Activated T-cell treated with anti-CD3 and anti-CD28 coated beads, Interleukin-2, amount 50 U/mL, for 4 hours (primary cell): ENCODE measurements around the gene GSG1. TPM values are rescaled to one million over a fixed set of nuclear protein-coding genes. Genes with fewer than 3 reads are reported as not detected.

Experiments used
- ATAC-seq, 2 donors: fragments of 200-7000 bp; cut with Tn5 transposase; one replicate each; pipeline ENCODE4 v1.10.0; 2021
- DNase-seq: peaks from one replicate; pipeline ENCODE4 v3.0.0-alpha.2; 2020
- H3K27me3 Mint-ChIP-seq: one replicate; pipeline ENCODE4 v1.8.0; 2021; ENCODE audit warnings: low read depth, mixed read lengths
- H3K36me3 Mint-ChIP-seq: one replicate; pipeline ENCODE4 v1.8.0; 2022; ENCODE audit warnings: mixed read lengths; ENCODE audit not compliant: insufficient read depth
- H3K4me1 Mint-ChIP-seq: one replicate; pipeline ENCODE4 v1.8.0; 2021; ENCODE audit warnings: low read depth, mixed read lengths
- H3K4me3 Mint-ChIP-seq: one replicate; pipeline ENCODE4 v1.8.0; 2021; ENCODE audit warnings: mild to moderate bottlenecking, moderate library complexity, mixed read lengths
- H3K9me3 Mint-ChIP-seq: one replicate; pipeline ENCODE4 v1.8.0; 2021; ENCODE audit warnings: mixed read lengths
- total RNA-seq, 3 donors: library from RNA; stranded (reverse); gene quantifications; one replicate each; pipeline ENCODE4 v1.2.1, GENCODE V29; 2021

GSG1 gene
- total RNA-seq, 3 donors from 2014 or later, result not detected

DNA sequence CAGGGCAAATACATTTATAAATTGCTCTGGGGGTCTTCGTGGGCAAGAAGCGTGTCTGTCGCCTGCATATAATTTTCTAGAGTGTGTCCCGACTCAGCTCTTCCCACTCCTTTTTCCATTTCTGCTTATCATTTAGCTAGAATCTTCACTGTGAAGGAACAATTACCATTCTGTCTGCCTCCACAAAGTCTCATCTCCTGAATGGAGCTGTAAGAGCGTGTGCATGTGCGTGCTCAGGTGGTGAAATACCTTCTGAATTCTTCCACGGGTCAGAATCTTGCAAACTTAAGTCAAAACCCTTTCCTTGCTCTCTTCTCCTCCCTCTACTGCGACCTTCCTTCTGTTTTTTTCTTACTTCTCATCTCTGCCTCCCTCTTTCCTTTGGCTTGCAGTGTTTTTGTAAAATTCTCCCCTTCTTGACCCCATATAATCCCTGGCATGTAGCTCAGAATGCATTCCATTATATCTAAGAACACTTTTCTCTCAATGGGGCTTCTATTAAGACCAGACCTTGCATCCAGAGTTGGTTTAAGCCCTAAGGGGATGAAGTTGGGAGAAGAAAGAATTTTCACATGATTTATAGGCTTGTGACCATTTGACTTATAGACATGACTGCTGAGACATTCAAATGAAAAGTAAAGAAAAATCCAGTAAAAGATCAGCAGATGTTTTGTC, 25.0 kb upstream of the GSG1 start:
- peaks cover 4% of the 10 kb centered on the region for H3K27me3 Mint-ChIP-seq
- H3K4me3 Mint-ChIP-seq, result no peak overlapping the region
- no peaks in the 10 kb centered on the region for H3K36me3 Mint-ChIP-seq
- no peaks in the 10 kb centered on the region for H3K4me1 Mint-ChIP-seq
- ATAC-seq, result no peak
- no peak for DNase-seq
- H3K9me3 Mint-ChIP-seq, result no peaks in the 10 kb centered on the region

DNA sequence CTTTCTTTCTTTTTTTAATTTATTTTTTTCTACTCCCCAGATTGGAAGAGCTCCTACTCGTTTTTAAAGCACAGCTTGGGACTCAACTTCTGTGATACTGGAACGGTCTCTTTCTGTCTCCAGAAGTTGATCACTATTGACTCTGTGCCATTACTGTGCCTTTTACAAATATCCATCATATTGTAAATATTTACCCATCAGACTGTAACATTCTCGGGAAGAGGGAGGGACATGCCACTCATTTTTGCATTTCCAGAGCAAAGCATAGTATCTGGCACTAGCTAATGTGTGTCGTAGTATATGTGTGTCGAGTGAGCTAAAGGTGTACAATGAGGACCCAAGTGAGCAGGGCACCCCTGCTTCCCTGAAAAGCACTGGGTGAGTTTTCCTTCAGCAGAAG, 24.0 kb upstream of the GSG1 start:
- no peak overlapping the region for H3K4me3 Mint-ChIP-seq
- no peaks in the 10 kb centered on the region for H3K4me1 Mint-ChIP-seq
- H3K36me3 Mint-ChIP-seq, result no peaks in the 10 kb centered on the region
- no peak for DNase-seq
- H3K9me3 Mint-ChIP-seq, result no peaks in the 10 kb centered on the region
- ATAC-seq, result no peak
- H3K27me3 Mint-ChIP-seq, result peaks cover 4% of the 10 kb centered on the region

DNA sequence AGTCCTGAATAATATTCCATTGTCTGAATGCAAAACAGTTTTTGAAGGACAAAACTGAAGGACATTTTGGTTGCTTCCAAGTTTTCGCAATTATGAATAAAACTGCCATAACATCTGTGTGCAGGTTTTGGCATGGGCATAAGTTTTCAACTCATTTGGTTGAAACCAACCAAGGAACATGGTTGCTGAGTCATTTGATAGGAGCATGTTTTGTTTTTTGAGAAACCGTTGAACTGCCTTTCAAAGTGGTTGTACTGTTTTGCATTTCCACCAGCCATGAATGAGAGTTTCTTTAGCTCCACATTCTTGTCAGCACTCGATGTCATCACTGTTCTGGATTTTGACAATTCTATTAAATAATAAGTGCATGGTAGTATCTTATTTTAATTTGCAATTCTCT, 23.0 kb upstream of the GSG1 start:
- DNase-seq (no peak), ATAC-seq (no peak)
- Mint-ChIP-seq H3K36me3 (no peaks in the 10 kb centered on the region), H3K4me3 (no peak overlapping the region), H3K4me1 (no peaks in the 10 kb centered on the region), H3K27me3 (peaks cover 4% of the 10 kb centered on the region), H3K9me3 (no peaks in the 10 kb centered on the region)

DNA sequence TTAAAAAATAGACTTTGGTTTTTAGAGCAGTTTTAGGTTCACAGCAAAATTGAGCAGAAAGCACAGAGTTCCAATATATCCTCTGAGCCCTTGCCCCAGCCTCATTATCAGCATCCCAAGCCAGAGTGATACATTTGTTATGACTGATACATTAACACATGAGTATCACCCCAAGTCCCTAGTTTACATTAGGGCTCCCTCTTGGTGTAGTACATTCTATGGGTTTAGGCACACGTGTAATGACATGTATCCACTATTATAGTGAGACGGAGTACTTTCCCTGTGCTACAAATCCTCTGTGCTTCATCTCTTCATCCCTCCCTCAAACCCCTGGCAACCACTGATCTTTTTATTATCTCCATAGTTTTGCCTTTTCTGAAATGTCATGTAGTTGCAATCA, 22.5 kb upstream of the GSG1 start:
- H3K36me3 Mint-ChIP-seq, result no peaks in the 10 kb centered on the region

DNA sequence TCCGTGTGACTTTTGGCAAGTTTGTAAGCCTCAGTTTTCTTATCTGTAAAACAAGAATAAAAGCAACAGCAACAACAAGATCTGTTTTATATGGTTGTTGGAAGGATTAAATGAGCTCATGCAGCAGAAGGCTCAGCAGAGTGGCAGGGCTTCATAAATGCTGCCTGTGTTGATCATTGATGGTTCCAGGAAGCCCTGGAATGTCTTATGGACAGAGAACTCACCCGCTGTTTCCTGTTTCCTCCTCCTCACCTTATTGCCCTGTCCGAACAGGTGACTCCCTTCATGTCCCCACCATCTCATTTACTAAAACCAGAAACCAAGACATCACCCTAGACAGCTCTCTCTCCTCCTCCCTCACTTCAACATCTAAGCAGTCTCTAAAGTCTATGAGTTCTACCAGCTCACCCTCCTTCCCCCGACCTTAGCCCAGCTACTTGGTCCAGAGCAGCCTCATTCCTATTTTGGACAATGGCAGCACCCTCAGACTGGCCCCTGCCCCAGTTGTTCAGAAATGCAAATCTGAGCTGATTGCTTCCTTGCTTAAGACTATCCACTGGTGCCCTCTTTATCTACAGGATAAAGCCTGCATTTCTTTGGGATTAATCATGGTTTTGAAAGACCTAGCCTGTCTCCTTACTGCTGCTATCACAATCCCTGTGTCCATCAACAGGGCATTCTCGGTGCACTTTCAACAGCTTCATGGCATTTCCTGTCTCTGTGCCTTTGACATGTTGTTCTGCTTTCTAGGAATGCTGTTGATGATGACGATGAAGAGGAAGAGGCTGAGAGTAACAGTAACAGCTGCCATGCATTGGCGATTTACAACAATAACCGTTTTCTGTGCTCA, 21.4 kb upstream of the GSG1 start:
- H3K4me1 Mint-ChIP-seq, result no peaks in the 10 kb centered on the region
- DNase-seq (no peak), ATAC-seq (no peak)
- H3K9me3 Mint-ChIP-seq, result no peaks in the 10 kb centered on the region
- H3K36me3 Mint-ChIP-seq, result no peaks in the 10 kb centered on the region
- peaks cover 2% of the 10 kb centered on the region for H3K27me3 Mint-ChIP-seq
- H3K4me3 Mint-ChIP-seq, result no peak overlapping the region

More for the DNA sequence above, 22.5 kb upstream of the GSG1 start:
- no peak for ATAC-seq
- Mint-ChIP-seq H3K4me3 (no peak overlapping the region), H3K27me3 (peaks cover 4% of the 10 kb centered on the region), H3K4me1 (no peaks in the 10 kb centered on the region), H3K9me3 (no peaks in the 10 kb centered on the region)
- DNase-seq, result no peak

DNA sequence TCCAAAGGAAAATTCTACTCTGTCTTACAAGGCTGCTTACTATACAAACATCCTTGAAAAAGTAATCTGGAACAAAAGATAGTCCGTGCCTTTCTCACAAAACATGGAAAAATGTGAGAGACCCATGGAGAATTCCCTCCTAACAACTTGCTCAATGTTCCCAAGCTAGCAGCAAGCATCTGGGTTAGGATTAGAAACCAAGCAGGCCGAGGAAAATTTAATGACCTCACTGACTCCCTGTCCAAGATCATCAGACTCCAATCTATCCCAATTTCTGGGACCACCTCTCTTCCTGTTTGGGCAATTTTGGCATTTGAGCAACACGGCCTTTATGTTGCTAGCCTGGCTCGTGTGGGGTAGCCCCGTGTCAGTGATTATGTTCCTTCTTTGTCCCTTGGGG, 18.1 kb upstream of the GSG1 start:
- no peaks in the 10 kb centered on the region for H3K4me1 Mint-ChIP-seq
- peaks cover 2% of the 10 kb centered on the region for H3K27me3 Mint-ChIP-seq
- H3K9me3 Mint-ChIP-seq, result no peaks in the 10 kb centered on the region
- H3K4me3 Mint-ChIP-seq, result no peak overlapping the region
- ATAC-seq (no peak), DNase-seq (no peak)
- no peaks in the 10 kb centered on the region for H3K36me3 Mint-ChIP-seq

DNA sequence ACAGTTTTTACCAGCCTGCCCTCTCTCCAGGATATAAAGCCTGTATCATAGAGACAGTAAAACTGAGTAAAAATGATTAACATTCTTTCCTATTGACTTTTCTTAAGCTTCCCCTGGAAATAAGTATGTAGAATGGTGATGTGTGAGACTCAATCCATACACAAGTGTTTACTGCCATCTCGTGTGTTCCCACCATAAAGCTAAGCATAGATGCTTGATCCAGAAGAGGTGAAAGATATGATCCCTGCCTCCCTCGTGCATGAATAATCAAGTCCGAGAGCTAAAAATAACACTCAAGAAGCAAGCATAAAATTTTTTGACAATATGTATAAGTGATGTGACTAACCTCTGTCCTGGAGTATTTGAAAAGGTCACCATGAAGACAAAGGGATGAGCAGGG, 16.9 kb upstream of the GSG1 start:
- H3K4me1 Mint-ChIP-seq, result no peaks in the 10 kb centered on the region
- H3K9me3 Mint-ChIP-seq, result no peaks in the 10 kb centered on the region
- no peaks in the 10 kb centered on the region for H3K36me3 Mint-ChIP-seq
- H3K27me3 Mint-ChIP-seq, result peaks cover 5% of the 10 kb centered on the region
- H3K4me3 Mint-ChIP-seq, result no peak overlapping the region
- DNase-seq, result no peak
- ATAC-seq, result no peak

DNA sequence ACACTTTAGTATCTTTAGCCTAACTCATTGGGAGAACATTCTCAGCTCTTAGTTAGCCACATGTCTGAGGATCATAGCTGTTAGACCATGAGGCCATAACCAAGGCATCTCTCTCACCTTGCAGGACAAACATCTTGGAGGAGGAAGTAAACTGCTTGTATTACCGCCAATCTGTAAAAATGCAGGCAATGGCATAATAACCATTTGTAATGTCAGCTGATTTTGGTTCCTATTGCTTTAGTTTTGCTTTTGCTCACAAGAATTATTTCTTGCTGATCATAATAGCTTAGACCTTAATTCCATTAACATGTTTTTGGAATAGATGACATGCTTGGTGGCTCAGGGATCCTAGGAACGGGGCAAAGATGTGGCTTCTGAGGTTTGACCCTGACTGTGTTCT, 16.4 kb upstream of the GSG1 start:
- ATAC-seq (no peak), DNase-seq (no peak)
- Mint-ChIP-seq H3K4me3 (no peak overlapping the region), H3K27me3 (peaks cover 5% of the 10 kb centered on the region), H3K4me1 (no peaks in the 10 kb centered on the region), H3K36me3 (no peaks in the 10 kb centered on the region), H3K9me3 (no peaks in the 10 kb centered on the region)

DNA sequence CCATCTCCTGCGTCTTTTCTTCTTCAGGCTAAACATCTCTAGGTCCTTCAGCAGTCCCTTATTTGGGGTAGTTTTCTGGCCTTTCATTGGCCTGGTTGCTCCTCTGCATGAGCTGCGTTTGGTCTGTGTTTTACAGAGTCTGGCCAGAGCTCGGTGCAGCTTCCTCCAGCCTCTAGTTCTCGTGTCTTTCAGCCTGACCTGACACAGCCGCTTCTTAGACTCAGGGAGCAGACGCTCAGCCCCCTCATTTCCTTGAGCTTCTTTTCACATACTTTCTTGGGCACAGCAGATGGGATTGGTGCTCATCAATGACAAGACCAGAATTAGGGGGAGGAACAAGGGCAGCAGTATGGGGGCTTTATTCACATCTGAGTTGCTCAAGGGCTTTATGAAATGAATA, 13.6 kb upstream of the GSG1 start:
- Mint-ChIP-seq H3K9me3 (no peaks in the 10 kb centered on the region), H3K27me3 (peaks cover 8% of the 10 kb centered on the region), H3K4me1 (no peaks in the 10 kb centered on the region), H3K4me3 (no peak overlapping the region), H3K36me3 (no peaks in the 10 kb centered on the region)
- DNase-seq, result no peak
- no peak for ATAC-seq

DNA sequence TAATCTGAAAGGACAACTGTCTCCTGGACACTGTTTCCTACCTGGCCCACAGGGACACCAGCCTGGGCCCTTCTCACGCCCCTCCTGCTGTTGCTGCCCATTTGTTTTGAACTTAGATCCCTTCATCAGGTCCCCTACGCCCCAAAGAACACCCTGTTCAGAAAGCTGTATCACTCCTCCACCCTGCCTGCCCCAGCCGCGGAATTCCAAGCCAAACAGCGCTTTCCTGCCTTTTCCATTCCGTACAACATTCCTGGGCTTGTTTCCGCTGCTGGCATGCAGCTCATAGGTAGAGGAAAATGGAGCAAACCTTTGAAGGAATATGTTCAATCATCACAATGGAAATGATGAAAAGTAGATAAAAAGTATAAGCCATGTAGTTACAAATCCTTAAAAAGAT, 12.8 kb upstream of the GSG1 start:
- H3K9me3 Mint-ChIP-seq, result no peaks in the 10 kb centered on the region
- no peaks in the 10 kb centered on the region for H3K4me1 Mint-ChIP-seq

DNA sequence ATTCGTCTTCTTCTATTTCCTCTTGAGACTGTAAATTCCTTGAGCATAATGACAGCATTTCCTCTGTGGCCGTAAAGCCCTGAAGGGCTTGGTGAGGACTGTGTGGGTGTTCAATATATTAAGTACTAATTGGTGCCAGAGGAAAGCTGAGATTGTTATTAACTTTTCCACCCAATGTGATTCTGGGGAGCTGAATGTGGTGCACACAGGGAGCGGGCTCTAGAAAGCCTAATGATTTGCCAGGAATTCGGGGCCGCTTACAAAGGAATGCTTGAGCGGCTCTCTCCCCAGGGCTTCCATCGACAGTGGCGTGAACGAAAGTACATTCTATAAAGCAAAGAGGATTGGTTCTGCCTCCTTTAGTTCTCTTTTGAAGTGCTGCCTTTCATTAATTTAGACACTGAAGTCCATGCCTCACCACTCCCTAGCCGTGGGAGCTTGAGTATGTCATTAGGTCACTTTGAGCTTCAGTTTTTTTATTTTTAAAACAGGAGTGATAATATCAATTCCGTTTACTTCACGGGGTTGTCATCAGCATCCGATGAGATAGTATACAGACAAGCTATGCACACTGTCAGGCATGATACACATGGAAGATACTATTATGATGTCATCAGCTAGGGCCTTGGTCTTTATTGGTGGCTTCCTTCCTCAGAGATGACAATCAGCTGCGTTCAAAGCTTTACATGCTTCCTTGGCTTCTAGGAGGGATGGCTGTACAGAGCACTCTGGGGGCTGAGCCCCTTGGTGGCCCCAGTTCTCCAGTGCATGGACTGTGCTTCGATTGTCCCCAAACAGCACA, 11.0 kb upstream of the GSG1 start:
- Mint-ChIP-seq H3K4me1 (no peaks in the 10 kb centered on the region), H3K4me3 (no peak overlapping the region), H3K27me3 (peaks cover 11% of the 10 kb centered on the region), H3K9me3 (no peaks in the 10 kb centered on the region), H3K36me3 (no peaks in the 10 kb centered on the region)
- ATAC-seq (no peak), DNase-seq (no peak)

More for the DNA sequence above, 12.8 kb upstream of the GSG1 start:
- no peak for DNase-seq
- Mint-ChIP-seq H3K27me3 (peaks cover 11% of the 10 kb centered on the region), H3K36me3 (no peaks in the 10 kb centered on the region), H3K4me3 (no peak overlapping the region)
- ATAC-seq, result no peak

DNA sequence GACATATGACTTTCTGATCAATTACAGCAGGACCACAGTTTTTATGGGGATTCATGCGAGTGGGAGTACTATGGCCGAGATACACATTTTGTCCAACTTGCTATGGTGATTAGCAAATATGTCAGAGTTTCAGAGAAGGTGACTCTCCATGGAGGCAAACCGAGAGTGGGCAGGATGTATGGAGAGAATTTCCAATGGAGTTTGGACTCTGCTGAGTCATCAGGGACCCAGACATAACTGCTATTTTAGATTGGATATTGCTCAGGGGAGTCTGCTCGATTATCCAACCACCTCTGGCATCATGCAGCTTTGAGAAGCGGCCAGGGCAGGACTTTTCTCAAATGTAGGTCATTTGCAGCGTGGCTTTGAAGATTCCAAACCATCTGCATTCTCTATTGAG, 9.5 kb upstream of the GSG1 start:
- H3K4me3 Mint-ChIP-seq, result no peak overlapping the region
- ATAC-seq (no peak), DNase-seq (no peak)
- peaks cover 14% of the 10 kb centered on the region for H3K27me3 Mint-ChIP-seq
- no peaks in the 10 kb centered on the region for H3K4me1 Mint-ChIP-seq
- H3K36me3 Mint-ChIP-seq, result no peaks in the 10 kb centered on the region
- no peaks in the 10 kb centered on the region for H3K9me3 Mint-ChIP-seq

DNA sequence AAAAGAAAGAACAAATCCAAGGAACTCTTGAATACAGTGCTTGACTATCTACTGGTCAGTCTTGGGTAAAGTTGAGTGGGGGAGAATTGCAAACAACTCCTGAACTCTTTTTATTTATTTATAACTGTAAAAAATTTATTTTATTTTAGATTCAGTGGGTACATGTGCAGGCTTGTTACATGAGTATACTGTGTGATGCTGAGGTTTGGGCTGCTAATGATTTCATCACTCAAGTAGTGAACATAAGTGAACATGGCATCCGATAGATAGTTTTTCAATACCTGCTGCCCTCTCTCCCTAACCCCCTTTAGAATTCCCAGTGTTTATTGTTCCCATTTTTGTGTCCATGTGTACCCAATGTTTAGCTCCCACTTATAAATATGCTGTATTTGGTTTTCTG, 3.2 kb upstream of the GSG1 start:
- DNase-seq, result no peak
- no peaks in the 10 kb centered on the region for H3K36me3 Mint-ChIP-seq
- H3K4me3 Mint-ChIP-seq, result no peak overlapping the region
- H3K9me3 Mint-ChIP-seq, result no peaks in the 10 kb centered on the region
- H3K4me1 Mint-ChIP-seq, result peaks cover 19% of the 10 kb centered on the region
- no peak for ATAC-seq
- H3K27me3 Mint-ChIP-seq, result peaks cover 4% of the 10 kb centered on the region

DNA sequence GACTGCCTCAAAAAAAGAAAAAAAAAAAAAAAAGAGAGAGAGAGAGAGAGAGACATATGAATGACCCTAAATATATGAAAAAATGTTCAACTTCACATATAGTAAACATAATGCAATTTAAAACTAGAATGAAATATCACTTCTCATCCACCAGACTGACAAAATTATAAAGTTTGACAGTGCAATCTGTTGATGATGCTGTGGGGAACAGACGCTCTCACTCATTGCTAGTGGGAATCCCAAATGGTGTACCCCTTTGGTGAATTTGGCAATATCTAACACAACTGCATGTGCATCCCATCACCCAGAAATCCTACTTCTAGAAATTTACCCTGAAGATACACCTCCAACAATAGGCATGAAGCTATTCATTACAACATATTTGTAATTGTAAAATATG, 2.3 kb upstream of the GSG1 start:
- no peak for DNase-seq
- Mint-ChIP-seq H3K4me1 (peaks cover 22% of the 10 kb centered on the region), H3K4me3 (no peak overlapping the region), H3K27me3 (peaks cover 3% of the 10 kb centered on the region), H3K36me3 (no peaks in the 10 kb centered on the region), H3K9me3 (no peaks in the 10 kb centered on the region)
- no peak for ATAC-seq
